ELR (cell line): ENCODE measurements around the gene KMT2C.
A peak's percentile ranks its signal among the peaks of the same experiment; 100 is the strongest.
"Not testable (repeated sequence)": the region's sequence is repeated elsewhere in the genome, so short reads cannot be mapped to it uniquely, and the experiment has no call there.

ENCODE experiments used
- DNase-seq: peaks from one replicate; pipeline ENCODE4 v3.0.0-alpha.2; 2015; ENCODE audit warnings: low read depth

KMT2C gene

DNA sequence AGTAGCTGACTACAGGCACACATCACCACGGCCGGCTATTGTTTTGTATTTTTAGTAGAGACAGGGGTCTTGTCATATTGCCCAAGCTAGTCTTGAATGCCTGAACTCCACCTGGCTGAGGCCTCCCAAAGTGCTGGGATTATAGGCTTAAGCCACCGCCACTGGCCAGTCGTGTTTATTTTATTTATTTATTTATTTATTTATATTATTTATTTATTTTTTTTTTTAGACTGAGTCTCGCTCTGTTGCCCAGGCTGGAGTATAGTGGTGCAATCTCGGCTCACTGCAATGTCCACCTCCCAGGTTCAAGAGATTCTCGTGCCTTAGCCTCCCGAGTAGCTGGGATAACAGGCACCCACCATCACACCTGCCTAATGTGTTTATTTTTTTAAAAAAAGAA lies 6.0 kb upstream of the KMT2C start:
- not testable (repeated sequence) for DNase-seq

DNA sequence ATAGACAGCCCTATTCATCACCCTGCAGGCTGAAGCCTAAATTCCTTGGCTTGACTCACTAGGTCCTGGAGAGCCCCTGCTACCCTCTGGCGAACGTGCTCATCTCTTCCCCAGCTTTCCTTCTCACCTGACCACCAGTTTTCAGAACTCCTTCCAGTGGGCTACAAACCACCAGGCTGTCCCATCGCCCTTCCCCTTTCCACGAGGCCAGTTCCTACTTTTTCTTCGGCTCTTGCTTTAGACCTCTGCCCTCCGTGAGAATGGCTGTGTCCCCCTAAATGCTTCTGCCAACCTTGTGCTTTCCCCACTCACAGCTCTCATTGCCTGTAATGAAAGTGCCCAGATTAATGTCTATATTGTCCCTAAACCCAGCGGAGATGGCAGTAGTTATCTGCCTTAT lies 5.4 kb upstream of the KMT2C start:
- not testable (repeated sequence) for DNase-seq

DNA sequence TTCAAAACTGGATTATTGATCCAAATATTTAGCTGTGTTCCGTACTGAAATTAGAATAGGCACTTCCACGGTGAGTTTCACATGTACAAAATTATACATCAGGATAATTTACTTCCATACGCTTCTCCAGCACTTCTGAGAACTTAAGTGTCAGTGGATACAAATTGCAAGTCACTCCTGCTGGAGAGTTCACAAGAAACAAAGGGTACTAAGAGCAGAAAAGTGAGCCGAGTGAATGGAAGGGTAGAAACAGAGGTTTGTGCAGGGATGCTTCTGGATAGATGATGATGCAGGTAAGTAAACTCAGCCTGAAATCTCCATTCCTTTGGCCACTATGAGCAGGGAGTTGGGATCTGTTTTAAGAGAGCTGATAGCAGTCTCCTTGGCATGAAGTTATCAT lies 2.2 kb upstream of the KMT2C start:
- not testable (repeated sequence) for DNase-seq

DNA sequence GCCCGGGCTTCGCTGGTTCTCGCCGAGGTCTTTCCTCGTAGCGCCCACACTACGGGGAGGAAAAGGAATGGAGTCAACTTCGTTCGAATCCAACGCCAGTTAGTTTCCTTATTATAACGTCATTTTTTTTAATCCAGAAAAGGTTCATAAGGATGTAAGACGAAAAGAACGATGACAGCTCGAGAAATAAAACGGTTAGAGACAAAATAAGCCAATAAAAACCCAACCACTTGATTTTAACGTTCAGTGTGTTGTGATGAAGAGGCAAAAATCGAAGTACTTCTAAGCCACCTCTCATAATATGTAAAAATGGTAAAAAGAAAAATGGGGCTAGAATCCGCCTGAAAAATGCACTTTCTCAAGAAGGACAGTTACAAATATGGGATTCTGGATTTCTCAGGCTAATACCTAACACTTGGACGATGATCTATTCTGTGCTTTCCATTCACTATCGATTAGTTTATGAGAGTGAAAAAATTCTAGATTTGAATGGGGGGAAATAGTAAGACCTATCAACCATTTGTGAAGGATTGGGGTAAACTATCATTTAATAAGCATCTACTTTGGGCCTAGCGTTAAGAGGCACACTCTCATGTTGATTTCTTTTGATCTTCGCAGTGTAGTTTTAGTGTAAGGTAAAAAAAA lies 1.2 kb upstream of the KMT2C start:
- DNase-seq: peak; percentile 15

DNA sequence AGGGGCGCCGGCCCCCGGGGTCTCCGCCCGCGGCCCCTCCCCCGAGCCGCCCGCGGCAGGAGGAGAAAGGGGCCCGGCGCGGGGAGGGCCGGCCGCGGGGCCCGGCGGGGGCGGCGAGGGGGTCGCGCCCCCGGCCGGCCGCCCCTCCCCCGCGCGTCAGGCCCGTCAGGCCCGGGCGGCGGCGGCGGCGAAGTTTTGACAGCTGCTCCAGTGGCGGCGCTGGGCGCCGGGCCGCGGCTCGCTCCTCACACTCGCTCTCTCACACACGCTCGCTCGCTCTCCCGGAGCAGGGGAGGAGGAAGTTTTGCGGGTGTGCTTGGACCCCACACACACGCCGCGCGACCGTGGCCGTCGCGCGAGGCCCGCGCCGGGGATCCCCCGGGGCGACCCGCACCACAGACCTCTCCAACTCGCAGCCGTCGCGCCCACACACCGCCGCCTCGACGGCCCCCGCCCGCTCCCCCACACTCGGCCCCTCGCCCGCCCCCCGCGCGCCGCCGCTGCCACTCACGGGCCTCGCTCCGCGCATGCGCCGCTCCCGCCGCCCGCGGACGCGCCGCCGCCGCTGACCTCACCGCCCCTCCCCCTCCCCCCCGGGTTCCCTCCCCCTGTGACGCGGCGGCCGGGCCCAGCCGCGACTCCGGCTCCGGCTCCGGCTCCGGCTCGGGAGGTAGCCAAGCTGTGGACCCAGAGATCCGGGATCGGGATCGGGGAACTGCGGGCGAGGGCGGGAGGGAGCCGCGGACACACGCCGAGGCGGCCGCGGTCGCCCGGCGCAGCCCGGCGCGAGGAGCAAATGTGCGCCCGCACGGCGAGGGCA lies 518 bp upstream of the KMT2C start:
- peak; percentile 91 for DNase-seq

DNA sequence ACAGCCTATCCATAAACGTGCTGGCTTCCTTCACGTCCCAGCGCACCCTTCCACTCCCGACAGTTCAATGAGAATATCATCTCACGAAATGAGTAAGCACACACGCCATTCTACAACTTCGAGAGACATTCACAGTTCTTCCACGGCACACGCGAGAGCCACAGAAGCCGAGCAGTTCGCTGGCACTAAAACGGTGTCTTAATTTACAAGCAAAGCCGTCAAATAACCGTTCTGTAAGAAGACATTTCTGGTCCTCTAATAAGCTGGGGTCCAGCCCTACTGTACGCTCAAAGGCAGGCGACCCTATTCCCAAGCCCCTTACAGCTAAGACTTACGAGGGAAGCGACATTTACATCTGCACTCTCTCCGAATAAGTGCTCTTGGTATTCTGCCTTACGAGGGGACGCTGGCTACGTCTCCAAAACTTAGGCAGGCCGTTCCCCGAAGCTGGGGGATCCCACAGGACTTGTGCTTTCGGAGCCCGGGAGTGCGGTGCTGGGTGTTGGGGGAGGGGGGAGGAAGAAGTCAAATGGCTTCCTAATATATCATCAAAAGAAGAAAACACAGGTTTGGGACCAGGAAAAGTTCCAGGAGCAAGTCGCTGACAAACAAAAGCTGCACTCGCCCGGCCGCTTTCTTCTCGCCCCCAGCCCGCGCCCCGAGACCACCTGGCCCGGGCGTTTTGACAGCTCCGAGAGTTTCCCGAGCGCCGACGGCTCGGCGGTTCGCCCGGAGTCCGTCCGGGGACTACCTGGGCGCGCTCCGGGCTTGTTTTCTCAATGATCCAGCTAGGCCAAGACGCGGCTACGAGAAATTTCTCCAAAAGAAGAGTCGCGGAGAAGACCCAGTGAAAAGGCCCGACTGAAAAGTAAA lies 1.1 kb downstream of the KMT2C start:
- DNase-seq: peak; percentile 55

DNA sequence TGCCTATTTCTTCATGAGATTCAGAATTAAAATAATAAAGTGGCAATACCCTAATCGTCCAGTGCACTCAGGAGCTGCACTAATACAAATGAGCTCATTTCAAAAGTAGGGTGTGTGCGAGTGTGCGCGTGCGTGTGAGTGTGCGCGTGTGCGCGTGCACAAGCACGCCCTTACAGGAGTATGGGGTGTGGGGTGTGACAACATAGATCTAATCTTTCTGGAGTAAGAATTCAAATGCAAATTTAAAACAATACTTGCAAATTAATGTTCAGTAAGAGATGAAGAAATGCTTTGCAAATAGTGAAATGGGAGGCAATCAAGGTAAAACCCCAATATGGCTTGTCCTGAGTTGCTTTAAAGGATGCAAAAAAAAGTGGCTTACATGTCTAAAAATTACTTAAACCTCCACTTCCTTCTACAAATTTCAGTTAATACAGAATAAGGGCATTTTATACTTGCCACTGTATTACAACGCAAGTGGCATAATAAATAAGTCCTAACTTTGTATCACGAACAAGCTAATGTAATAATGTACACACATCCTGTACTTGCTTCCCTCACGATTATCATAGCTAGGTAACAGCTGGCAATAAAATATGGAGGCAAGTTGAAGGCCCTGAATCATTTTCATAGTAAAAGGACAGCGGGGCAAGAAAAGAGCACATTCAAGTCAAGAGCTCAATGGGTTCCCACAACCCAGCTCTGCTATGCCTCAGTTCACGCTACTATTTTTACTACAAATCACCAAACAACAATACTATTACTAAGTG lies 1.9 kb downstream of the KMT2C start:
- DNase-seq: peak; percentile 38

DNA sequence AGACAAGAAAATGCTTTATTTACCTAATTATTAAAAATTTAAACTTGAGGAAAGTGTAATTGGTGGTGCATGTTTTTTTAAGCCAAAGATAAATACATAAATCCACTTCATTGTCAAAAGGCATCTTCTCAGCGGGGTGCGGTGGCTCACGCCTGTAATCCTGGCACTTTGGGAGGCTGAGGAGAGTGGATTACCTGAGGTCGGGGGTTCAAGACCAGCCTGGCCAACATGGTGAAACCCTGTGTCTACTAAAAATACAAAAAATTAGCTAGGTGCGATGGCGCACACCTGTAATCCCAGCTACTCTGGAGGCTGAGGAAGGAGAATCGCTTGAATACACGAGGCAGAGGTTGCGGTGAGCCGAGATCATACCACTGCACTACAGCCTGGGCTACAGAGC lies 3.1 kb downstream of the KMT2C start:
- not testable (repeated sequence) for DNase-seq

DNA sequence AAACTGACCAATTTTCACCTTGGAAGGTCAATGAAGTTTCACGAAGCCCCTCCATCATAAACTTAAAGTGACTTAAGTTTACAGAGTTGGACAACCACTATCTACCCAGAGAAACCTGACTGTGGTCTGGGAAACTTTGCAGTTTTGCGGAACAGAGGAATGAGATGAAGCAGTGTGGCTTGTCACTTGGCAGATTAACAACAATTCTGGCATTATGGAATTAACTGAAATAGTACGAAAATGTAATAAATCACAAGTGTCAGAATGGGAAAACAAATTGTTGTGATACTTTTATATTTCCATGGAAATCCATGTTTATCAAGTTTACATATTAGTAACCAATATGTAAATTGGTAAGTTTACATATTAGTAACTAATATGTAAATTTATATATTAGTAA lies 4.9 kb downstream of the KMT2C start:
- no peak for DNase-seq

DNA sequence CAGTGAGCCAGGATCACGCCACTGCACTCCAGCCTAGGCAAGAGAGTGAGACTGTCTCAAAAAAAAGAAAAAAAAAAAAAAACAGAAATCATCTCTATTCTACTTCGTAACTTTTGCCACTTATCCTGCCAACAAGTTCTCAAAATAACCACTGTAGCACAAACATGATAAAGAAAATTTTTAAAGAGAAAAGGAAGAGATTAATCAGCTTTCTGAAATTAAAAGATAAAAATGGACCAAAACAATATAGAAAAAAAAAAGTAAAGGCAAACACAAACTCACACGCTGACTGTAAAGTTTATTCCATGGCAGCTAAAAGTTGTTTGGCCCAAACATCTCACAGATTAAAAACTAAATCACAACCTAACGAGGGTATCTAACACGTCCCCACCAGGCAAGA lies 5.7 kb downstream of the KMT2C start:
- DNase-seq: not testable (repeated sequence)

DNA sequence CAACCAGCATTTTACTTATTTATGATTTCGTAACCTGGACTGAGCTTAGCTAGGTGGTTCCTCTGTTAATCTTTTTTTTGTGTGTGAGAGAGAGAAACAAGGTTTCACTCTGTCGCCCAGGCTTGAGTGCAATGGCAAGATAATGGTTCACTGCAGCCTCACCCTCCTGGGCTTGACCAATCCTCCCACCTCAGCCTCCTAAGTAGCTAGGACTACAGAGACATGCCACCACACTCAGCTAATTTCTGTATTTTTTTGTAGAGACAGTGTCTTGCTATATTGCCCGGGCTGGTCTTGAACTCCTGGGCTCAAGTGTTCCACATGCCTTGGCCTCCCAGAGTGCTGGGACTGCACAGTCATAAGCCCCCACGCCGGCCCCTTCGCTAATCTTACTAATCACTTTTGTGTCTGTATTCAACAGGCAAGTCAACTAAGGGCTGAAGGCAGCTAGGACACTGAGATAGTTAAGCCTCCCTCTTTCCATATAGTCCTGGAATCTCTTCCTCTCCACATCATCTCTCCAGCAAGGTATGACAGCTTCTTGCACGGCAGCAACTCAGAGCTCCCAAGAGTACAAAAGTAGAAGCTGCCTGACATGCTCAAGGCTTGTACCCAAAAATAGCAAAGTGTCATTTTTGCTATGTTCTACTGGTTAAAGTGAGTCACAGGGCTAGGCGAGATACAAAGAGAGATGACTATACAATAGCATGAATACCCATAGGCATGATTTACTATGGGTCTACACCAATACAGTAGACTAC lies 11.3 kb downstream of the KMT2C start:
- DNase-seq: peak; percentile 24

DNA sequence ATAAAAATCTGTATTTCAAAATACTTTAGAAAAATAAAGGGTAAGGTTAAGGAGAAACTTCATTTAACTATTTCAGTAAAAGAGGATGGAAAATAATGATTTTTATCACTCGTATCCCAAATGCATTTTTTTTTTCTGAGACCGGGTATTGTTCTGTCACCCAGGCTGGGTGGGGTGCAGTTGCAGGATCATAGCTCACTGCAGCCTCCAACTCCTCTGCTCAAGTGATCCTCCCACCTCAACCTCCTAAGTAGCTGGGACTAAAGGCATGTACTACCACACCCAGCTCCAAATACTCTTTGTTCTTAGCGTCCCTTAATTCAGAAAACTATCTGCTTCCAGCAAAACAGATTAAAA lies 11.8 kb downstream of the KMT2C start:
- DNase-seq: no peak

DNA sequence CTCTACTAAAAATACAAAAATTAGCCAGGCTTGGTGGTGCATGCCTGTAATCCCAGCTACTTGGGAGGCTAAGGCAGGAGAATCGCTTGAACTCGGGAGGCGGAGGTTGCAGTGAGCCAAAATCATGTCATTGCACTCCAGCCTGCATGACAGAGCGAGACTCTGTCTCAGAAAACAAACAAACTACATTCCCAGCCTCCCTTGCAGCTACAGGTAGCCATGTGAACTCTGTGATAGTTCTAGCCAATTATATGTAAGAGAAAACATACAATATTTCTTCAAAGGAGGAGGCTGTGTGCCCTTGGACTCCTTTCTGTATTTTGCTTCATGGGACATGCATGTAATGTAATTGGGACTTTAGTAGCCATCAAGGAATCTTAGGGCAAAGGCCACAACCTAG lies 12.6 kb downstream of the KMT2C start:
- not testable (repeated sequence) for DNase-seq

DNA sequence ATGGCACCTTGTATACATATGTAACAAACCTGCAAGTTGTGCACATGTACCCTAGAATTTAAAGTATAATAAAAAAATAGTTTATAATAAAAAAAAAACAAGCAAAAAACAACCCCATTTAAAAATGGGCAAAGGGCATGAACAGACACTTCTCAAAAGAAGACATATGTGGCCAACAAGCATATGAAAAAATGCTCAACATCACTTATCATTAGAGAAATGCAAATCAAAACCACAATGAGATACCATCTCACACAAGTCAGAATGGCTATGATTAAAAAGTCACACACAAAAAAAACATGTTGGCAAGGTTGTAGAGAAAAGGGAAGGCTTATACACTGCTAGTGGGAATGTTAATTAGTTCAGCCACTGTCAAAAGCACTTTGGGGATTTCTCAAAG lies 14.9 kb downstream of the KMT2C start:
- not testable (repeated sequence) for DNase-seq

DNA sequence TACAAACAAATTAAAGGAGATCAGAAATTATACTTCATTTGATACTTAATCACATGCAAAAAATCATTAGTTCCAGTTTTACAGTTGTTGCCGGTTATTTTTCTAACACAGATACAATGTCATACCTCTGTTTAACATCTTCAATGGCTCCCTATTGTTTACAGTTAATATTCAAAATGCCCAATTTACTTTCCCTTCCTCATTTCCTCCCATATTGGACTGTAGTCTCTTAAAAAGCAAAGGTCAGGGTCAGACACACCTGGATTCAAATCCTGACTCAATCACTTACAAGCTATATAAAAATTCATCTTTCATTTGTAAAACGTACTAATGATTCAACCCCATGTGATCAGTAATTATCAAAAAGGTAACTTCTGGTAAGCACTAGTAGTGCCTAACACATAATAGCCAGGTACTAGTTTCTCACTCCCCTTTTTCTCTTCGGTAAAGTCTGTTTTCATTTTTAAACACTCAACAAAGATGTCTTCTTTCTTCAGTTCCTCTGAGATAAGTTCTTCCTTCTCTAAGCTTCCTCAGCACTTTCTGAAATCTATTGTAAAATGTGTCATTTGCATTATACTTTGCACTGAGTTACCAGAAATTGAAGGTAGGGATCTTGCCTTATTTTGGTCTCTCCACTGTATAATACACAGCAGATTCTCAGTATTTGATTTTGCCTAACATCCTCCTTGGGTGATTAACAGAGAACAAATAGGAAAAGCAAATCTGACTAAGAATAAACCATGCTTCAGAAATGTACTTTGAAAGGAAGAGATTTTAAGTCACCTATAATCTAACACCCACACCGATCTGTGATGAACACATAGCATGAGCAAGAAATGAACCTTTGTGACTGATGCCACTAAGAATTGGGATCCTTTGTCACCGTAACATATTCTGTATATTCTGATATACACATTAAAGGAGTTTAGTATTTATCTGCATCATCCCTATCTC lies 16.1 kb downstream of the KMT2C start:
- DNase-seq: no peak

DNA sequence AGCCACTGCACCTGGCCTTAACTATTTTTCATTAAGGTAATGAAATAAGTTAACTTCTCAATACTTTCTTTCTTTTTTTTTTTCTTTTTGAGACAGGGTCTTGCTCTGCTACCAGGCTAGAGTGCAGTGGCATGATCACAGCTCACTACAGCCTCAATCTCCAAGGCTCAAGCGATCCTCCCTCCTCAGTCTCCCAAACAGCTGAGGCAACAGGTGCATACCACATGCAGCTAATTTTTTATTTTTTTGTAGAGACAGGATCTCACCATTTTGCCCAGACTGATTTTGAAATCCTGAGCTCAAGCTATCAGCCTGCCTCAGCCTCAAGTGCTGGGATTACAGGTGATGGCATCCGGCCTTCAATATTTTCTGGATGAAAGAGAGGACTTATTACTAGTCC lies 21.0 kb downstream of the KMT2C start:
- DNase-seq: no peak

DNA sequence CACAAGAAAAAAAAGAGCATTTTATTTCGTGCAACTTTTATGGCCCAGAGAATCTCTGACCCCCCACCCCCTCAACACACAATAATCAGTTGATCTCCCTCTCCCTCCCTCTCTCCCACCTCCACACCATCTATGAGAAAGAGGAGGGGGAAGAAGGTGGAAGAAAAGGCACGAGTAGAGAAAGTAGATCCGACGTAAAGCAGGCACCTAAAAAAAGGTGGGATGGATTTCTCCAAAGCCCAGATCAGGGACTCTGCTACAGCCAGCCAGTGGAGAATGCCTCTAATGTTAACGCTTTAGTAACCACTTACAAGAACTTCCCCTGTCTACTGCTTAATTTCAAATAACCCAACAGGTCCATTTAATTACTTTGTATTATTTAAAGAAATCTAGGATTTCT lies 24.4 kb downstream of the KMT2C start:
- no peak for DNase-seq

DNA sequence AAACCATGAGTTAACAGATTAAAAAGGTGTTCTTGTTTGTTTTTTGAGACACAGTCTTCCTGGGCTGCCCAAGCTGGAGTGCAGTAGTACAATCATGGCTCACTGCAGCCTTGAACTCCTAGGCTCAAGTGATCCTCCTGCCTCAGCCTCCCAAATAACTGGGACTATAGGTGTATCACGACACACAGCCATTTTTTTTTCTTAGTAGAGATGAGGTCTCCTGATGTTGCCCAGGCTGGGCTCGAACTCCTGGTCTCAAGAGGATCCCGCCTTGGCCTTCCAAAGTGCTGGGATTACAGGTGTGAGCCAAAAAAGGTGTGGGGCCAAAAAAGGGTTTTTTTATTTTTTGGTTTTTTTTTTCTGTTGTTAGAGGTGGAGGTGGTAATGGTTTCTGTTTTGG lies 29.3 kb downstream of the KMT2C start:
- no peak for DNase-seq

DNA sequence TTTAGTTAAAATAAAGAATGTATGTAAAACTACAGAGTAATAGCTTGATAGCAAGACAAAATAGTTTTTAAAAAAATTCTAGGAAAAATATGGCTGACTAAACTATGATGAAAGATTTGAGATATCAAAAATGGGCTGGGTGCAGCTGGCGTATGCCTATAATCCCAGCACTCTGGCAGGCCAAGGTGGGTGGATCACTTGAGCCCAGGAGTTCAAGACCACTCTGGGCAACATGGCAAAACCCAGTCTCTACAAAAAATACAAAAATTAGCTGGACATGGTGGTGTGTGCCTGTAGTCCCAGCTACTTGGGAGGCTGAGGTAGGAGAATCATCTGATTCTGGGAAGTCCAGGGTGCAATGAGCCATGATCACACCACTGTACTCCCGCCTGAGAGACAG lies 29.8 kb downstream of the KMT2C start:
- not testable (repeated sequence) for DNase-seq

DNA sequence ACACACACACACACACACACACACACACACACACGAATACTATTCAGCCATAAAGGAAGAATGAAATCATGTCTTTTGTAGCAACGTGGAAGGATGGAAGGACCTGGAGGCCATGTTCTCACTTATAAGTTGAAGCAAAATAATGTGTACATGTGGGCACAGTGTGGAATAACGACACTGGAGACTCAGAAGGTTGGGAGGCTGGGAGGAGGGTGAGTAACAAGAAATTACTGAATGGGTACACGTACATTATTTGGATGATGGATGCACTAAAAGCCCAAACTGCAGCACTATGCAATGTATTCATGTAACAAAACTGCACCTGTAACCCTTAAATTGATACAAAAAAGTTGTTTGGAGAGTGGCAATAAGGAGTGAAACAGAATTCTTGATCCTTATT lies 32.1 kb downstream of the KMT2C start:
- DNase-seq: no peak
